Measurements from ENCODE around the gene DHRS1.

DNA sequence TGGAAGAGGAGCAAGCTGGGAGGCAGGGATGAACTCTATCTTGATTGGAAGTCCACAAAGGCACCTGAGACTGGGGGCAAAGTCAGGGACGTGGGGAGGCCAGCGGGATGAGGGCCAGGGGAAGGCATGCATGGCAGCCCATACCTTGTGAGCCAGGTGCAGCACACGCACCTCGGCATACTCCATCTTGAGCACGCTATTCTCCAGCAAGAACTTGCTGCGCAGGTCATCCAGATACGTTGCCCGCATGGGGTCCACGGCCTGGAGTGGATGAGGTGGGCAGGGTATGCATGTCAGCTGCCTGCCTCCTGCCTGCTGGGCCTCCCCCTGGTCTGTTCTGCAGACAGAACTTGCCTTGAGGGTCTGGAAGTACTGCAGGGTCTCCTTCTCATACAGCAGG is 32.1 kb downstream of the DHRS1 start:
- TF ChIP-seq EZH2 (IDR thresholded peaks at IDR 0.05; ENCODE audit: low read depth): no peak
- TF ChIP-seq, protein P1, sequence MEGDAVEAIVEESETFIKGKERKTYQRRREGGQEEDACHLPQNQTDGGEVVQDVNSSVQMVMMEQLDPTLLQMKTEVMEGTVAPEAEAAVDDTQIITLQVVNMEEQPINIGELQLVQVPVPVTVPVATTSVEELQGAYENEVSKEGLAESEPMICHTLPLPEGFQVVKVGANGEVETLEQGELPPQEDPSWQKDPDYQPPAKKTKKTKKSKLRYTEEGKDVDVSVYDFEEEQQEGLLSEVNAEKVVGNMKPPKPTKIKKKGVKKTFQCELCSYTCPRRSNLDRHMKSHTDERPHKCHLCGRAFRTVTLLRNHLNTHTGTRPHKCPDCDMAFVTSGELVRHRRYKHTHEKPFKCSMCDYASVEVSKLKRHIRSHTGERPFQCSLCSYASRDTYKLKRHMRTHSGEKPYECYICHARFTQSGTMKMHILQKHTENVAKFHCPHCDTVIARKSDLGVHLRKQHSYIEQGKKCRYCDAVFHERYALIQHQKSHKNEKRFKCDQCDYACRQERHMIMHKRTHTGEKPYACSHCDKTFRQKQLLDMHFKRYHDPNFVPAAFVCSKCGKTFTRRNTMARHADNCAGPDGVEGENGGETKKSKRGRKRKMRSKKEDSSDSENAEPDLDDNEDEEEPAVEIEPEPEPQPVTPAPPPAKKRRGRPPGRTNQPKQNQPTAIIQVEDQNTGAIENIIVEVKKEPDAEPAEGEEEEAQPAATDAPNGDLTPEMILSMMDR (conservative IDR thresholded peaks at IDR 0.05): no peak

All from PC-9 (cell line).